Astrocyte (in vitro differentiated cells and primary cell): ENCODE measurements around the gene ZBTB7C. TPM values are rescaled to one million over a fixed set of nuclear protein-coding genes. Genes with fewer than 3 reads are reported as not detected.

Experiments used
- DNase-seq: peaks from one replicate; pipeline ENCODE4 v3.0.0-alpha.2; 2010; ENCODE audit warnings: low read depth
- FAIRE-seq: peaks from 2 replicates; lab custom pipeline; 2011; peaks lifted over from hg19 to GRCh38; lab: Jason Lieb, UNC
- H2AFZ ChIP-seq: 2 replicates; pipeline ENCODE4 v1.6.0; 2012; ENCODE audit warnings: low read depth, low read length, inconsistent platforms
- H3K27ac ChIP-seq: 2 replicates; pipeline ENCODE4 v1.5.1; 2011; ENCODE audit warnings: low read depth, low read length, inconsistent platforms
- H3K27me3 ChIP-seq: 2 replicates; pipeline ENCODE4 v1.6.0; 2011; ENCODE audit warnings: low read length, inconsistent platforms; ENCODE audit not compliant: insufficient read depth
- H3K36me3 ChIP-seq: 2 replicates; pipeline ENCODE4 v1.5.1; 2011; ENCODE audit warnings: low read length, inconsistent platforms; ENCODE audit not compliant: insufficient read depth
- H3K4me1 ChIP-seq: 2 replicates; pipeline ENCODE4 v1.5.1; 2011; ENCODE audit warnings: low read length, inconsistent platforms; ENCODE audit not compliant: insufficient read depth
- H3K4me2 ChIP-seq: 2 replicates; pipeline ENCODE4 v1.6.0; 2012; ENCODE audit warnings: low read length, inconsistent platforms
- H3K4me3 ChIP-seq: 2 replicates; pipeline ENCODE4 v1.5.1; 2011; ENCODE audit warnings: low read depth, mild to moderate bottlenecking, low read length, inconsistent platforms; ENCODE audit not compliant: insufficient read depth
- H3K79me2 ChIP-seq: 2 replicates; pipeline ENCODE4 v1.6.0; 2012; ENCODE audit warnings: mild to moderate bottlenecking, low read length, inconsistent platforms; ENCODE audit not compliant: insufficient read depth
- H3K9ac ChIP-seq: 2 replicates; pipeline ENCODE4 v1.6.0; 2012; ENCODE audit warnings: mild to moderate bottlenecking, low read length, inconsistent platforms
- H3K9me3 ChIP-seq: 2 replicates; pipeline ENCODE4 v1.5.1; 2012; ENCODE audit warnings: low read depth, mild to moderate bottlenecking, low read length, inconsistent platforms; ENCODE audit not compliant: insufficient read depth
- H4K20me1 ChIP-seq: 2 replicates; pipeline ENCODE4 v1.6.0; 2012; ENCODE audit warnings: low read length, inconsistent platforms; ENCODE audit not compliant: insufficient read depth
- H3K27ac Mint-ChIP-seq: one replicate; pipeline ENCODE4 v1.8.0; 2021; ENCODE audit warnings: mild to moderate bottlenecking, mixed read lengths; ENCODE audit not compliant: unreplicated experiment
- H3K27me3 Mint-ChIP-seq: one replicate; pipeline ENCODE4 v1.8.0; 2021; ENCODE audit warnings: low read depth, mixed read lengths; ENCODE audit not compliant: unreplicated experiment
- H3K36me3 Mint-ChIP-seq: one replicate; pipeline ENCODE4 v1.8.0; 2021; ENCODE audit warnings: low read depth, mixed read lengths; ENCODE audit not compliant: unreplicated experiment
- H3K4me1 Mint-ChIP-seq: one replicate; pipeline ENCODE4 v1.8.0; 2021; ENCODE audit warnings: low read depth, mixed read lengths; ENCODE audit not compliant: unreplicated experiment
- H3K4me3 Mint-ChIP-seq: one replicate; pipeline ENCODE4 v1.8.0; 2021; ENCODE audit warnings: mild to moderate bottlenecking, moderate library complexity, mixed read lengths; ENCODE audit not compliant: unreplicated experiment
- H3K9me3 Mint-ChIP-seq: one replicate; pipeline ENCODE4 v1.8.0; 2021; ENCODE audit warnings: mild to moderate bottlenecking, mixed read lengths; ENCODE audit not compliant: unreplicated experiment
- EZH2 ChIP-seq: IDR thresholded peaks from 2 replicates; pipeline ENCODE4 v1.6.1; 2012; ENCODE audit warnings: mild to moderate bottlenecking, low read length, inconsistent platforms; ENCODE audit not compliant: insufficient read depth
- total RNA-seq: library from RNA; stranded (reverse); gene quantifications from 2 replicates; pipeline ENCODE4 v1.2.1, GENCODE V29; 2021
- TF ChIP-seq, protein P1 (sequence below): IDR thresholded peaks from 2 replicates; pipeline ENCODE4 v1.5.1; 2011; ENCODE audit warnings: low read depth, mild to moderate bottlenecking, inconsistent platforms, low read length, moderate library complexity; ENCODE audit not compliant: insufficient read depth

The ZBTB7C gene
- total RNA-seq, 1 donor from 2014 or later = 1.0 TPM

DNA sequence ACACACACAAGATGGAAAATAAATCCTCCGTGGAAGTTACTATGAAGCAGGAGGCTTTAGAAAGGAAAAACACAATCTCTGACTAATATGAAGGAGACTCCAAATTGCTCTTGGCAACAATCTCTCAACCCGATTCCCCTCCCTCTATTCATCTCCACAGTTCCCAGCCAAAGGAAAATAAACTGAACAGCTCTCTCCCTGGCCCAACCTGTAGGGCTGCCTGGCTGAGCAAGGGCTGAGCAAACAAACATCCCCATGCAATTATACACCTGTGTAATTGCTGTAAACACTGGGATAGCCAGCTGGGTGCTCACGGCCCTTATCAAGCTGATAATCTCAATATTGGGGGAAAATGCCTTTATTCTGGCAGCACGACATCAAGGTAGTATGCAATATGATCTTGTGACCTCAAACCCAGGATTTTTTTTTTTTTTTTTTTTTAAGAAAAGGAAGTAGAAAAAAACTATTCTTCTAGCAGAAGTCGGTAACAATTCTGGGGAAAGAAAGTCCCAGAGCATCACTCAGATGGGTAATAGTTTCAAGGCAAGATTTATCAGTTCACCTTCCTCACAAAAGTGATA is 275.4 kb downstream of the ZBTB7C start:
- H2AFZ ChIP-seq = no peak overlapping the region
- H3K79me2 ChIP-seq = no peaks in the 10 kb centered on the region
- H3K9me3 Mint-ChIP-seq = no peaks in the 10 kb centered on the region
- H3K4me3 ChIP-seq = no peak overlapping the region
- H3K27ac Mint-ChIP-seq = no peak overlapping the region
- H3K36me3 Mint-ChIP-seq = no peaks in the 10 kb centered on the region
- peaks cover 10% of the 10 kb centered on the region for H3K4me1 Mint-ChIP-seq
- H3K4me3 Mint-ChIP-seq = no peak overlapping the region
- H3K9ac ChIP-seq = no peak overlapping the region
- H3K27me3 ChIP-seq = peaks cover 49% of the 10 kb centered on the region
- peaks cover 3% of the 10 kb centered on the region for H3K4me1 ChIP-seq
- TF ChIP-seq, protein P1, sequence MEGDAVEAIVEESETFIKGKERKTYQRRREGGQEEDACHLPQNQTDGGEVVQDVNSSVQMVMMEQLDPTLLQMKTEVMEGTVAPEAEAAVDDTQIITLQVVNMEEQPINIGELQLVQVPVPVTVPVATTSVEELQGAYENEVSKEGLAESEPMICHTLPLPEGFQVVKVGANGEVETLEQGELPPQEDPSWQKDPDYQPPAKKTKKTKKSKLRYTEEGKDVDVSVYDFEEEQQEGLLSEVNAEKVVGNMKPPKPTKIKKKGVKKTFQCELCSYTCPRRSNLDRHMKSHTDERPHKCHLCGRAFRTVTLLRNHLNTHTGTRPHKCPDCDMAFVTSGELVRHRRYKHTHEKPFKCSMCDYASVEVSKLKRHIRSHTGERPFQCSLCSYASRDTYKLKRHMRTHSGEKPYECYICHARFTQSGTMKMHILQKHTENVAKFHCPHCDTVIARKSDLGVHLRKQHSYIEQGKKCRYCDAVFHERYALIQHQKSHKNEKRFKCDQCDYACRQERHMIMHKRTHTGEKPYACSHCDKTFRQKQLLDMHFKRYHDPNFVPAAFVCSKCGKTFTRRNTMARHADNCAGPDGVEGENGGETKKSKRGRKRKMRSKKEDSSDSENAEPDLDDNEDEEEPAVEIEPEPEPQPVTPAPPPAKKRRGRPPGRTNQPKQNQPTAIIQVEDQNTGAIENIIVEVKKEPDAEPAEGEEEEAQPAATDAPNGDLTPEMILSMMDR = no peak
- no peak for TF ChIP-seq EZH2
- DNase-seq (peak; percentile 26), FAIRE-seq (no peak)
- no peak overlapping the region for H3K4me2 ChIP-seq
- no peaks in the 10 kb centered on the region for H3K9me3 ChIP-seq
- H3K27me3 Mint-ChIP-seq = peaks cover 77% of the 10 kb centered on the region
- H4K20me1 ChIP-seq = no peaks in the 10 kb centered on the region
- H3K27ac ChIP-seq = no peak overlapping the region
- no peaks in the 10 kb centered on the region for H3K36me3 ChIP-seq

DNA sequence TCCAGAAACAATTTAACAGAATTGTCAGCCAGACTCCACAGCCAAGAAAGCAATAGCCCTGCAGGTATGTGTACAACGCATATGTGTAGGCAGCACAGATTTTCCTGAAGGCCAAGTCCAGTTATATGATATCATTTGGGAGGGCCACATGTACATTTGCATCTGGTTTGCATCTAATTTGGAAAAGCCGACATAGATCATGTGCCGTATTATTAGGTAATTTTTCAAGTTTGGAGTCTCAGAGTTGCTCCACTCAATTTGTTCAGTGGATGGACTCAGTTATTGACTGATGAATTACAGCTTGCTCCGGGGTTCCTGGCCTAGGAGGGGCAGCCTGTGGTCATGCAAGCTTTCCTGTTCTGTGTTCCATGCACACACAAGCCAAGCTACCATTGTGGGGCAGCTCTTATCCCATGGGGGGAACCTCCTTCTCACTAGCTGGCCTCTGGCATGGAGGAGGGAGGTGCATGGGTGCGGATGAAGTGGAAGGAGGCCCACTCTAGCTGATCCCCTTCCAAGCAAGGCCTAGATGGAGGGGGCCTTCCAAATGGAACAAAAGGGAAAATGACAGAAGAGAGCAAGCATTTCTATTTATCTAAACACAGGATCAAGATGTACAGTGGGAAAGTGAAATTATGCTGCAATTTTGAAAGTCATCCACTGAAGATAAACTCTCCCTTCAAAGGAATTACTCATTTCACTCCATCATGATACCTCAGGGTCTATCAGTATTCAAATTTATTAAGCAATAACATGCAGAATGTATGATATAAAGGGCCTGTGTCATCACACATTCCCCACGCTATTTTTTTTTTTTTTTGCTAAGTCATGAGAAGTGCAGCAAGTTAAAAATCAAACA is 276.2 kb downstream of the ZBTB7C start:
- TF ChIP-seq, protein P1 = no peak
- TF ChIP-seq EZH2 = no peak
- H3K27me3 Mint-ChIP-seq = peaks cover 75% of the 10 kb centered on the region
- H3K4me1 Mint-ChIP-seq = peaks cover 10% of the 10 kb centered on the region
- H3K36me3 Mint-ChIP-seq = no peaks in the 10 kb centered on the region
- no peak overlapping the region for H3K4me2 ChIP-seq
- no peak overlapping the region for H3K4me3 Mint-ChIP-seq
- H3K9ac ChIP-seq = no peak overlapping the region
- H3K9me3 Mint-ChIP-seq = no peaks in the 10 kb centered on the region
- H3K36me3 ChIP-seq = no peaks in the 10 kb centered on the region
- H4K20me1 ChIP-seq = no peaks in the 10 kb centered on the region
- peaks cover 44% of the 10 kb centered on the region for H3K27me3 ChIP-seq
- FAIRE-seq (no peak), DNase-seq (peak; percentile 8)
- H3K9me3 ChIP-seq = no peaks in the 10 kb centered on the region
- no peak overlapping the region for H3K27ac Mint-ChIP-seq
- no peak overlapping the region for H3K4me3 ChIP-seq
- peaks cover 3% of the 10 kb centered on the region for H3K4me1 ChIP-seq
- H3K79me2 ChIP-seq = no peaks in the 10 kb centered on the region
- H3K27ac ChIP-seq = no peak overlapping the region
- no peak overlapping the region for H2AFZ ChIP-seq
